GM23338 (cell line): ENCODE results near the gene CYSRT1. TPM values are rescaled to one million over a fixed set of nuclear protein-coding genes. Genes with fewer than 3 reads are reported as not detected.

Source experiments
- ATAC-seq: fragments of 200-7000 bp; cut with Tn5 transposase; 3 replicates; pipeline ENCODE4 v1.9.1; 2020
- DNase-seq: peaks from one replicate; pipeline ENCODE4 v3.0.0-alpha.2; 2015; ENCODE audit warnings: low spot score
- H2AFZ ChIP-seq: fragments of 200-600 bp; sonication (generic); 2 replicates; pipeline ENCODE4 v1.8.0; 2016; ENCODE audit warnings: antibody characterized with exemption, mild to moderate bottlenecking, moderate library complexity
- H3F3A ChIP-seq: fragments of 200-600 bp; sonication (generic); replicated peaks from 2 replicates; pipeline ENCODE4 v1.8.0; 2017; ENCODE audit warnings: antibody characterized with exemption, mixed run types, low read depth
- H3K27ac ChIP-seq: fragments of 200-600 bp; sonication (generic); 2 replicates; pipeline ENCODE4 v1.6.1; 2016; ENCODE audit warnings: low read depth
- H3K27me3 ChIP-seq: fragments of 200-600 bp; sonication (generic); 2 replicates; pipeline ENCODE4 v1.8.0; 2016; ENCODE audit warnings: mild to moderate bottlenecking, mixed run types, moderate library complexity; ENCODE audit not compliant: insufficient read depth
- H3K36me3 ChIP-seq: fragments of 200-600 bp; sonication (generic); 2 replicates; pipeline ENCODE4 v1.8.0; 2016; ENCODE audit warnings: mild to moderate bottlenecking; ENCODE audit not compliant: insufficient read depth
- H3K4me1 ChIP-seq: fragments of 200-600 bp; sonication (generic); 2 replicates; pipeline ENCODE4 v1.8.0; 2016; ENCODE audit warnings: mild to moderate bottlenecking, moderate library complexity; ENCODE audit not compliant: insufficient read depth
- H3K4me2 ChIP-seq: fragments of 200-600 bp; sonication (generic); 2 replicates; pipeline ENCODE4 v1.7.1; 2017; ENCODE audit warnings: mixed run types
- H3K4me3 ChIP-seq: fragments of 200-600 bp; sonication (generic); 2 replicates; pipeline ENCODE4 v1.6.1; 2016; ENCODE audit warnings: mixed run types
- H3K79me2 ChIP-seq: fragments of 200-600 bp; sonication (generic); replicated peaks from 2 replicates; pipeline ENCODE4 v1.8.0; 2017; ENCODE audit warnings: mild to moderate bottlenecking; ENCODE audit not compliant: insufficient read depth
- H3K9me2 ChIP-seq: fragments of 200-600 bp; sonication (generic); 2 replicates; pipeline ENCODE4 v1.8.0; 2017; ENCODE audit not compliant: insufficient read depth
- H4K20me1 ChIP-seq: fragments of 200-600 bp; sonication (generic); replicated peaks from 2 replicates; pipeline ENCODE4 v1.8.0; 2017; ENCODE audit warnings: mild to moderate bottlenecking; ENCODE audit not compliant: insufficient read depth
- H3K27ac Mint-ChIP-seq: 2 replicates; pipeline ENCODE4 v1.8.0; 2020; ENCODE audit warnings: inconsistent platforms, mild to moderate bottlenecking, moderate library complexity, mixed read lengths
- H3K27me3 Mint-ChIP-seq: 3 replicates; pipeline ENCODE4 v1.8.0; 2022; ENCODE audit warnings: low read depth, mild to moderate bottlenecking, moderate library complexity, mixed read lengths, inconsistent platforms; ENCODE audit not compliant: insufficient read depth, poor library complexity
- H3K36me3 Mint-ChIP-seq: 3 replicates; pipeline ENCODE4 v1.8.0; 2021; ENCODE audit warnings: low read depth, mild to moderate bottlenecking, inconsistent platforms, moderate library complexity, mixed read lengths
- H3K4me1 Mint-ChIP-seq: 3 replicates; pipeline ENCODE4 v1.8.0; 2020; ENCODE audit warnings: mild to moderate bottlenecking, inconsistent platforms, mixed read lengths
- H3K4me3 Mint-ChIP-seq: 3 replicates; pipeline ENCODE4 v1.8.0; 2021; ENCODE audit warnings: moderate library complexity, mild to moderate bottlenecking, inconsistent platforms, mixed read lengths
- H3K9me3 Mint-ChIP-seq: 3 replicates; pipeline ENCODE4 v1.8.0; 2020; ENCODE audit warnings: moderate library complexity, mild to moderate bottlenecking, inconsistent platforms, mixed read lengths
- CREB1 ChIP-seq: fragments of 250-450 bp; sonication (Bioruptor Pico); IDR thresholded peaks from 2 replicates; pipeline ENCODE4 v1.5.0; 2020; ENCODE audit warnings: low read depth, mild to moderate bottlenecking, moderate library complexity
- CTCF ChIP-seq, 2 experiments: fragments of 200-600 bp in 1 of 2; sonication (generic) in 1 of 2; conservative IDR thresholded peaks; 2 replicates each; pipeline versions ENCODE4 v1.5.1 to v1.6.1; 2016 to 2017; ENCODE audit warnings: antibody characterized with exemption in 2 of 2, low read depth in 2 of 2, mild to moderate bottlenecking in 2 of 2, moderate library complexity in 1 of 2
- EZH2 ChIP-seq: fragments of 200-600 bp; sonication (generic); IDR thresholded peaks from one replicate; pipeline ENCODE4 v1.8.0; 2017; ENCODE audit warnings: antibody characterized with exemption, mild to moderate bottlenecking, low read depth; ENCODE audit not compliant: unreplicated experiment
- NANOG ChIP-seq: IDR thresholded peaks from 2 replicates; pipeline ENCODE4 v1.6.1; 2016; ENCODE audit warnings: antibody characterized with exemption, borderline replicate concordance
- POLR2AphosphoS5 ChIP-seq: IDR thresholded peaks from 2 replicates; pipeline ENCODE4 v1.6.1; 2016; ENCODE audit warnings: antibody characterized with exemption, low read depth
- ZNF331 ChIP-seq: fragments of 250-450 bp; sonication (Bioruptor Pico); IDR thresholded peaks from 2 replicates; pipeline ENCODE4 v1.5.0; 2020; ENCODE audit warnings: low read depth, mild to moderate bottlenecking, moderate library complexity
- polyA plus RNA-seq: library from polyadenylated mRNA; unstranded; fragments of >200 nt; fragmentation: Nextera tagmentation; extraction: Ambion mirVana; gene quantifications from 2 replicates; pipeline ENCODE4 v1.2.1, GENCODE V29; 2016
- total RNA-seq: library from RNA; depleted of rRNA; stranded (reverse); fragments of >200 nt; shearing (Covaris generic); gene quantifications from 2 replicates; pipeline ENCODE4 v1.2.3, GENCODE V29; 2014
- TF ChIP-seq, protein P1 (sequence below): IDR thresholded peaks from 2 replicates; pipeline ENCODE4 v1.6.1; 2016; ENCODE audit warnings: antibody characterized with exemption
- TF ChIP-seq, protein P2 (sequence below): IDR thresholded peaks from one replicate; pipeline ENCODE4 v1.6.1; 2018; ENCODE audit warnings: antibody characterized with exemption; ENCODE audit not compliant: unreplicated experiment

The CYSRT1 gene
- total and polyA plus RNA-seq, 2 experiments from 2014 or later: 2.0 to 3.2 TPM

DNA sequence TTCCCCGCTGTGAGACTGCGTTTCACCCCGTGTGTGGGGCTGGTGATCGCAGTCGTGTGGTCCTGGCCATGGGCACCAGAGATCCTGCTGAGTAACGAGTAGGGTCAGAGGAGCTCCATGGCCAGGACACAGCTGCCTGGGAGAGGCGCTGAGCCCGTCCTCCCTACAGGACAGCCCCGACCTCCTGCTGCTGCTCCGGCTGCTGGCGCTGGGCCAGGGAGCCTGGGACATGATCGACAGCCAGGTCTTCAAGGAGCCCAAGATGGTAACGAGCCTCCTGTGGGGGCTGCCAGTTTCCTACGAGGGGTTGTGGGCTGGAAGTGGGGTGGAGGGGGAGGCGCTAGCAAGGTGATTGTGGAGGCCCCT, 41.2 kb downstream of the CYSRT1 start:
- no peaks in the 10 kb centered on the region for H3K27me3 ChIP-seq
- H3K9me2 ChIP-seq: no peaks in the 10 kb centered on the region
- H3K4me2 ChIP-seq: no peak overlapping the region
- no peak overlapping the region for H2AFZ ChIP-seq
- no peaks in the 10 kb centered on the region for H3K79me2 ChIP-seq
- peaks cover 4% of the 10 kb centered on the region; the same call in 2 of the 3 replicates for H3K4me1 Mint-ChIP-seq
- no peaks in the 10 kb centered on the region; the same call in 2 of the 3 replicates for H3K9me3 Mint-ChIP-seq
- 0 out of 2 replicates have a peak, but pooled peaks cover 4% of the 10 kb centered on the region for H3F3A ChIP-seq
- H3K36me3 ChIP-seq: peaks cover 10% of the 10 kb centered on the region; the same call in 1 of the 2 replicates
- peaks cover 37% of the 10 kb centered on the region for H3K36me3 Mint-ChIP-seq
- H3K4me3 ChIP-seq: no peak overlapping the region
- H3K4me1 ChIP-seq: no peaks in the 10 kb centered on the region
- no peak for TF ChIP-seq EZH2
- no peak overlapping the region for H3K27ac Mint-ChIP-seq
- H3K27me3 Mint-ChIP-seq: peaks cover 18% of the 10 kb centered on the region
- H3K27ac ChIP-seq: no peak overlapping the region
- H4K20me1 ChIP-seq: 0 out of 2 replicates have a peak, but pooled peaks cover 9% of the 10 kb centered on the region
- ATAC-seq (no peak), DNase-seq (no peak)
- H3K4me3 Mint-ChIP-seq: no peak overlapping the region

DNA sequence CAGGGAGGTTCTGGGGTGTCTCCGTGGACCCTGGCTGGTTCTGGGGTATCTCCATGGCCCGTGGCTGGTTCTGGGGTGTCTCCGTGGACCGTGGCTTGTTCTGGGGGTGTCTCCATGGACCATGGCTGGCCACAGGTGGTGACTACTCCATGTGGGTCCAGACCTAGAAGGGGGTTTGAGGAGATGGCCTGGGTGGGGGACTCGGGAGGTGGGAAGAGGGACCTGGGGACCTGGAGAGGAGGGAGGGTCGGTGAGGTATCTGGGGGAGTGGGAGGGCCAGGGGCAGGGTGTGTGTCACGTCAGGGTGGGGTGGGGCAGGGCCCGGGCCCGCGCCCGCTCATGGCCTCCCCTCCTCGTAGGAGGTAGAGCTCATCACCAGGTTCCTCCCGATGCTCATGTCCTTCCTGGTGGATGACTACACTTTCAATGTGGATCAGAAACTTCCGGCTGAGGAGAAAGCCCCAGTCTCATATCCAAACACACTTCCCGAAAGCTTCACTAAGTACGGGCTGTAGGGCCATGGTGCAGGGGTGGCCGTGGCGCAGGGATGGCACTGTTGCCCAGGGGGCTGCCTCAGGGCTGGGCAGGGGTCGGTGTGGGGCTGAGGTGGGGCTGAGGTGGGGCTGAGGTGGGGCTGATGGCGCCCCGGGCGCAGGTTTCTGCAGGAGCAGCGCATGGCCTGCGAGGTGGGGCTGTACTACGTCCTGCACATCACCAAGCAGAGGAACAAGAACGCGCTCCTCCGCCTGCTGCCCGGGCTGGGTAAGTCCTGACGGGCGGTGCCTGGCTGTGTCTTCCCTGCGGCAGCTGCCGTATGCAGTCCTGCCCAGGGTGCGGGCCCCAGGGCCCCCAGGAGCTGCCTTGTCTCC, 41.8 kb downstream of the CYSRT1 start:
- no peak for DNase-seq
- H3K79me2 ChIP-seq: no peaks in the 10 kb centered on the region
- no peaks in the 10 kb centered on the region for H3K9me2 ChIP-seq
- Mint-ChIP-seq H3K4me1 (peaks cover under 1% of the 10 kb centered on the region; the same call in 2 of the 3 replicates), H3K9me3 (no peaks in the 10 kb centered on the region), H3K4me3 (no peak overlapping the region), H3K27me3 (peaks cover 16% of the 10 kb centered on the region), H3K36me3 (peaks cover 40% of the 10 kb centered on the region), H3K27ac (no peak overlapping the region)
- H3K4me3 ChIP-seq: no peak overlapping the region
- H2AFZ ChIP-seq: no peak overlapping the region
- no peak overlapping the region for H3K4me2 ChIP-seq
- no peaks in the 10 kb centered on the region for H3K4me1 ChIP-seq
- ATAC-seq: no peak
- no peaks in the 10 kb centered on the region for H3F3A ChIP-seq
- H4K20me1 ChIP-seq: 0 out of 2 replicates have a peak, but pooled peaks cover 9% of the 10 kb centered on the region
- no peak overlapping the region for H3K27ac ChIP-seq
- peaks cover 10% of the 10 kb centered on the region; the same call in 1 of the 2 replicates for H3K36me3 ChIP-seq
- no peaks in the 10 kb centered on the region for H3K27me3 ChIP-seq
- TF ChIP-seq, protein P1, sequence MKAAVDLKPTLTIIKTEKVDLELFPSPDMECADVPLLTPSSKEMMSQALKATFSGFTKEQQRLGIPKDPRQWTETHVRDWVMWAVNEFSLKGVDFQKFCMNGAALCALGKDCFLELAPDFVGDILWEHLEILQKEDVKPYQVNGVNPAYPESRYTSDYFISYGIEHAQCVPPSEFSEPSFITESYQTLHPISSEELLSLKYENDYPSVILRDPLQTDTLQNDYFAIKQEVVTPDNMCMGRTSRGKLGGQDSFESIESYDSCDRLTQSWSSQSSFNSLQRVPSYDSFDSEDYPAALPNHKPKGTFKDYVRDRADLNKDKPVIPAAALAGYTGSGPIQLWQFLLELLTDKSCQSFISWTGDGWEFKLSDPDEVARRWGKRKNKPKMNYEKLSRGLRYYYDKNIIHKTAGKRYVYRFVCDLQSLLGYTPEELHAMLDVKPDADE: no peak
- TF ChIP-seq ZNF331 (CRISPR knock-in tag): no peak
- TF ChIP-seq CTCF (conservative IDR thresholded peaks at IDR 0.05; ENCODE audit: low read depth in 2 of 2): no peak
- no peak for TF ChIP-seq EZH2
- no peak for TF ChIP-seq CREB1 (CRISPR knock-in tag)
- TF ChIP-seq, protein P2, sequence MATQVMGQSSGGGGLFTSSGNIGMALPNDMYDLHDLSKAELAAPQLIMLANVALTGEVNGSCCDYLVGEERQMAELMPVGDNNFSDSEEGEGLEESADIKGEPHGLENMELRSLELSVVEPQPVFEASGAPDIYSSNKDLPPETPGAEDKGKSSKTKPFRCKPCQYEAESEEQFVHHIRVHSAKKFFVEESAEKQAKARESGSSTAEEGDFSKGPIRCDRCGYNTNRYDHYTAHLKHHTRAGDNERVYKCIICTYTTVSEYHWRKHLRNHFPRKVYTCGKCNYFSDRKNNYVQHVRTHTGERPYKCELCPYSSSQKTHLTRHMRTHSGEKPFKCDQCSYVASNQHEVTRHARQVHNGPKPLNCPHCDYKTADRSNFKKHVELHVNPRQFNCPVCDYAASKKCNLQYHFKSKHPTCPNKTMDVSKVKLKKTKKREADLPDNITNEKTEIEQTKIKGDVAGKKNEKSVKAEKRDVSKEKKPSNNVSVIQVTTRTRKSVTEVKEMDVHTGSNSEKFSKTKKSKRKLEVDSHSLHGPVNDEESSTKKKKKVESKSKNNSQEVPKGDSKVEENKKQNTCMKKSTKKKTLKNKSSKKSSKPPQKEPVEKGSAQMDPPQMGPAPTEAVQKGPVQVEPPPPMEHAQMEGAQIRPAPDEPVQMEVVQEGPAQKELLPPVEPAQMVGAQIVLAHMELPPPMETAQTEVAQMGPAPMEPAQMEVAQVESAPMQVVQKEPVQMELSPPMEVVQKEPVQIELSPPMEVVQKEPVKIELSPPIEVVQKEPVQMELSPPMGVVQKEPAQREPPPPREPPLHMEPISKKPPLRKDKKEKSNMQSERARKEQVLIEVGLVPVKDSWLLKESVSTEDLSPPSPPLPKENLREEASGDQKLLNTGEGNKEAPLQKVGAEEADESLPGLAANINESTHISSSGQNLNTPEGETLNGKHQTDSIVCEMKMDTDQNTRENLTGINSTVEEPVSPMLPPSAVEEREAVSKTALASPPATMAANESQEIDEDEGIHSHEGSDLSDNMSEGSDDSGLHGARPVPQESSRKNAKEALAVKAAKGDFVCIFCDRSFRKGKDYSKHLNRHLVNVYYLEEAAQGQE: no peak
- TF ChIP-seq POLR2AphosphoS5: no peak
- TF ChIP-seq NANOG: no peak
